Prostate gland (tissue), 2 donors: ENCODE results near the gene PLXNB3. TPM values are rescaled to one million over a fixed set of nuclear protein-coding genes. Genes with fewer than 3 reads are reported as not detected.

Experiments used
- DNase-seq: peaks from one replicate; pipeline ENCODE4 v3.0.0-alpha.2; 2019; ENCODE audit warnings: low spot score
- H3K27ac ChIP-seq, 2 donors: fragments of 200-600 bp; sonication (generic); 2 replicates each; pipeline ENCODE4 v1.5.1; 2017 to 2019
- H3K27me3 ChIP-seq: fragments of 200-600 bp; sonication (generic); replicated peaks from 2 replicates; pipeline ENCODE4 v1.5.1; 2019; ENCODE audit not compliant: insufficient read depth
- H3K36me3 ChIP-seq, 2 donors: fragments of 200-600 bp; sonication (generic); 1 replicate in 1 of 2; 2 replicates in 1 of 2; pipeline versions ENCODE4 v1.5.1 to v1.8.1; 2017 to 2019
- H3K4me1 ChIP-seq: fragments of 200-600 bp; sonication (generic); replicated peaks from 2 replicates; pipeline ENCODE4 v1.5.1; 2019
- H3K4me3 ChIP-seq, 2 donors: fragments of 200-600 bp; sonication (generic); 2 replicates each; pipeline ENCODE4 v1.5.1; 2017 to 2019
- H3K9me3 ChIP-seq: fragments of 200-600 bp; sonication (generic); 2 replicates; pipeline ENCODE4 v1.5.1; 2017
- CTCF ChIP-seq, 4 experiments: fragments of 200-600 bp in 2 of 4; fragments of 450-650 bp in 2 of 4; sonication (generic) in 2 of 4; IDR thresholded peaks; 1 replicate in 3 of 4; 2 replicates in 1 of 4; pipeline ENCODE4 v1.5.1; 2016 to 2019; ENCODE audit warnings: antibody characterized with exemption in 4 of 4, mild to moderate bottlenecking in 2 of 4, moderate library complexity in 2 of 4
- POLR2A ChIP-seq: fragments of 450-650 bp; IDR thresholded peaks from one replicate; pipeline ENCODE4 v1.6.1; 2016; ENCODE audit warnings: antibody characterized with exemption, mild to moderate bottlenecking
- POLR2AphosphoS5 ChIP-seq: sonication (generic); formaldehyde crosslinking; IDR thresholded peaks from one replicate; pipeline ENCODE4 v1.6.1; 2017; ENCODE audit warnings: antibody characterized with exemption
- WGBS: methylation state at CpG from one replicate; pipeline ENCODE4 v1.1.5; 2018; 5-methylcytosine and 5-hydroxymethylcytosine counted together
- intact Hi-C: fragments of 100-400 bp; cut with DNase I; formaldehyde crosslinking; loops from one replicate; pipeline ENCODE4 v1.14.2; 2022
- total RNA-seq, 2 donors: library from RNA; depleted of rRNA; stranded (reverse); fragments of >200 nt; gene quantifications; one replicate each; pipeline ENCODE4 v1.1.0, GENCODE V29; 2016

PLXNB3 gene
- total RNA-seq, 2 donors from 2014 or later, result 20.9 to 52.7 TPM

GRCh38 chrX:153794897-153795816 is 31.1 kb downstream of the PLXNB3 start:
- TF ChIP-seq POLR2A (no peak), POLR2AphosphoS5 (no peak), CTCF (IDR thresholded peaks at IDR 0.05) (no peak)
- 11% methylated on average over 15 of the region's 47 CpGs for WGBS
- H3K9me3 ChIP-seq, result no peaks in the 10 kb centered on the region
- no peak for DNase-seq
- no peaks in the 10 kb centered on the region for H3K27me3 ChIP-seq
- peak overlapping the region; percentile 90 to 93 for H3K27ac ChIP-seq
- intact Hi-C loops, result no loop called here
- H3K4me1 ChIP-seq, result no peaks in the 10 kb centered on the region
- no peaks in the 10 kb centered on the region for H3K36me3 ChIP-seq
- H3K4me3 ChIP-seq, result peak overlapping the region; percentile 55 to 57

- WGBS, result 90% methylated on average over 9 of the region's 15 CpGs
- Histone ChIP-seq H3K4me1 (no peaks in the 10 kb centered on the region), H3K9me3 (no peaks in the 10 kb centered on the region), H3K4me3 (no peak overlapping the region), H3K27ac (no peak overlapping the region), H3K27me3 (no peaks in the 10 kb centered on the region), H3K36me3 (no peaks in the 10 kb centered on the region)
- no peak for DNase-seq
- no peak for TF ChIP-seq POLR2AphosphoS5
- TF ChIP-seq CTCF (IDR thresholded peaks at IDR 0.05), result no peak
- TF ChIP-seq POLR2A, result no peak
- intact Hi-C loops, result no loop called here
These were observed 33.5 kb downstream of the PLXNB3 start for GRCh38 chrX:153797415-153798015.

DNA sequence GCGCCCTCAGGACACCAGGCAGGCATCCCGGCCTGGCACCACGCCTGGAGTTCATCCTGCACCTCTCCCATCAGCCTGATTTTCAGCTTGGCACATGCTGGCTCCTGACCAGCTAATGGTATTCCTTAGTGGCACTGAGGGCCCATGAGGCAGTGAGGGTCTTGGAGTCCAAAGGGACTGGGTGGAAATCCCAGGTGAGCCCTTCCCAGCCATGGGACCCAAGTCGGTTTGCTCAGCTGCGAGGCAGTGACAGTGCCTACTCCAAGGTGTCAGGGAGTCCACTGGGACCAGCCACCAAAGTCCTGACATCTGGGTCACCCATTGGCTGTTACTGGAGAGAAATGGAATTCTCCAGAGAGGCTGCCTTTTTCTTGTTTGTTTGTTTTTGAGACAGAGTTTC is 35.3 kb downstream of the PLXNB3 start:
- intact Hi-C loops, result no loop called here
- H3K27ac ChIP-seq, result no peak overlapping the region
- 84% methylated on average over 3 of the region's 5 CpGs for WGBS
- TF ChIP-seq POLR2AphosphoS5 (no peak), POLR2A (no peak), CTCF (IDR thresholded peaks at IDR 0.05) (no peak)
- no peak overlapping the region for H3K4me3 ChIP-seq
- no peaks in the 10 kb centered on the region for H3K9me3 ChIP-seq
- H3K36me3 ChIP-seq, result no peaks in the 10 kb centered on the region
- H3K4me1 ChIP-seq, result no peaks in the 10 kb centered on the region
- no peak for DNase-seq
- no peaks in the 10 kb centered on the region for H3K27me3 ChIP-seq

DNA sequence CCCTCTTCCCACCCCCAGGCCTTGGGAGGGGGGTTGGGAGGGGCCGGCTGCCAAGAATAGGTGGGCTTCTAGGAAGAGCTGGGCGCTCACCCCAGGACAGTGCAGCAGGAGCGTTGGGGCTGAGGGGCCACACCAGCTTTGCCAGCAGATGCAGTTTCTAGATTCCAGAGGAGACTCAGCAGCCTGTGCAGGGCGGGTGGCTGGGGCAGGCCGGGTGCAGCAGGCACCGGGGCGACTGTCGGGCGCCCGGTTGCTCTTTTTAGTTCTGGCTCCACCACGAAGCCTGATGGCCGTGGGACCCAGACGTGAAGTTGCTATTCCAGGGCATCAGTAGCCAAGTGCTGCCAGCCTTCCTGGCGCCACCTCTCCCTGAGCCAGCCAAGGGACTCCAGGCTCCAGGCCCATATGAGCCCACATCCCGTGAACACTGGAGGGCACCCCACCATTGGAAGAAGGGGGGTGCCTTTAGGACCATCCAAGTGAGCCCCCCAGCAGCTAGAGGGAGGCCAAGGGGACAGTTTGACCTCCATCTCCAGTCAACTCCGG is 36.2 kb downstream of the PLXNB3 start:
- H3K36me3 ChIP-seq, result no peaks in the 10 kb centered on the region
- H3K9me3 ChIP-seq, result no peaks in the 10 kb centered on the region
- no peak overlapping the region for H3K27ac ChIP-seq
- no peak for DNase-seq
- no peak overlapping the region for H3K4me3 ChIP-seq
- WGBS, result 77% methylated on average over 13 of the region's 16 CpGs
- no peaks in the 10 kb centered on the region for H3K4me1 ChIP-seq
- intact Hi-C loops, result no loop called here
- H3K27me3 ChIP-seq, result no peaks in the 10 kb centered on the region
- TF ChIP-seq POLR2AphosphoS5 (no peak), POLR2A (no peak), CTCF (IDR thresholded peaks at IDR 0.05) (no peak)
